HEK293 (cell line): ENCODE results near the gene S100PBP.

Experiments used
- BCL11A ChIP-seq: fragments of 450-650 bp; formaldehyde crosslinking; IDR thresholded peaks from 2 replicates; pipeline ENCODE4 v1.5.1; 2016; ENCODE audit warnings: low read depth, missing biosample characterization, missing genetic modification characterization
- CTCF ChIP-seq: fragments of 450-650 bp; formaldehyde crosslinking; IDR thresholded peaks from 2 replicates; pipeline ENCODE4 v1.5.1; 2016; ENCODE audit warnings: missing biosample characterization, missing genetic modification characterization
- KLF16 ChIP-seq: fragments of 450-650 bp; formaldehyde crosslinking; IDR thresholded peaks from 2 replicates; pipeline ENCODE4 v1.5.1; 2017; ENCODE audit warnings: missing biosample characterization, missing genetic modification characterization
- KLF17 ChIP-seq: fragments of 450-650 bp; formaldehyde crosslinking; IDR thresholded peaks from 2 replicates; pipeline ENCODE4 v1.5.1; 2016; ENCODE audit warnings: missing biosample characterization, missing genetic modification characterization
- TCF7L2 ChIP-seq: IDR thresholded peaks from 2 replicates; pipeline ENCODE4 v1.6.1; 2011; ENCODE audit warnings: low read depth, mild to moderate bottlenecking, inconsistent platforms, low read length, moderate library complexity, borderline replicate concordance
- YY1 ChIP-seq: fragments of 450-650 bp; formaldehyde crosslinking; IDR thresholded peaks from 2 replicates; pipeline ENCODE4 v1.5.1; 2018; ENCODE audit warnings: missing biosample characterization, missing genetic modification characterization
- ZBTB8A ChIP-seq: fragments of 450-650 bp; formaldehyde crosslinking; IDR thresholded peaks from 2 replicates; pipeline ENCODE4 v1.5.1; 2016; ENCODE audit warnings: missing biosample characterization, missing genetic modification characterization
- ZNF19 ChIP-seq: fragments of 450-650 bp; formaldehyde crosslinking; IDR thresholded peaks from 2 replicates; pipeline ENCODE4; 2016; ENCODE audit warnings: missing biosample characterization, missing genetic modification characterization, low read depth
- ZNF433 ChIP-seq: fragments of 450-650 bp; formaldehyde crosslinking; IDR thresholded peaks from 2 replicates; pipeline ENCODE4 v1.5.1; 2016; ENCODE audit warnings: missing biosample characterization, missing genetic modification characterization, low read depth
- ZNF670 ChIP-seq: fragments of 450-650 bp; formaldehyde crosslinking; IDR thresholded peaks from 2 replicates; pipeline ENCODE4 v1.5.1; 2016; ENCODE audit warnings: missing biosample characterization, missing genetic modification characterization, low read depth
- ZSCAN30 ChIP-seq: fragments of 450-650 bp; IDR thresholded peaks from 2 replicates; pipeline ENCODE4 v1.5.1; 2018; ENCODE audit warnings: missing biosample characterization, mild to moderate bottlenecking, missing genetic modification characterization, moderate library complexity
- TF ChIP-seq, protein P1 (sequence below): sonication (generic); formaldehyde crosslinking; IDR thresholded peaks from 2 replicates; pipeline ENCODE4 v1.8.1; 2022; ENCODE audit warnings: mild to moderate bottlenecking, moderate library complexity, missing genetic modification reagents
- TF ChIP-seq, protein P2 (sequence below): fragments of 450-650 bp; formaldehyde crosslinking; IDR thresholded peaks from 2 replicates; pipeline ENCODE4 v1.5.1; 2016; ENCODE audit warnings: missing biosample characterization, missing genetic modification characterization

DNA sequence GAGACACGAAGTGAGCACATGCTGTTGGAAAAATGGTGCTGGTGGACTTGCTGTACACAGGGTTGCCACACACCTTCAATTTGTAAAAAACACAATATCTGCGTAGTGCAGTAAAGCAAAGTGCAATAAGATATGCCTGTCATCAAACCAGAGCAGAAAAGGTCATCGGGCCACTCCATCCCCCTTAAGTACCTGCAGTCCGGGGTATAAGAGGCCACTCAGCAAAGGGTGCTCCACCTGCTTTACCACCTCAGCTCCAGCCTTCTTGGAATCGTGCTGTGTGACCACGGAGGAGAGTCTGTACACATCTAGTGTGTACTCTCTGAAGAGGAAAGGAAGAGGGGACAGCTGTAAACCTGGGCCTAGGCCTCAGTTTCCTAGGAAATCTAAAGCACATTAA lies 11.2 kb upstream of the S100PBP start:
- TF ChIP-seq ZNF433 (tag by site-specific recombination): no peak
- no peak for TF ChIP-seq CTCF (tag by site-specific recombination)
- TF ChIP-seq, protein P1, sequence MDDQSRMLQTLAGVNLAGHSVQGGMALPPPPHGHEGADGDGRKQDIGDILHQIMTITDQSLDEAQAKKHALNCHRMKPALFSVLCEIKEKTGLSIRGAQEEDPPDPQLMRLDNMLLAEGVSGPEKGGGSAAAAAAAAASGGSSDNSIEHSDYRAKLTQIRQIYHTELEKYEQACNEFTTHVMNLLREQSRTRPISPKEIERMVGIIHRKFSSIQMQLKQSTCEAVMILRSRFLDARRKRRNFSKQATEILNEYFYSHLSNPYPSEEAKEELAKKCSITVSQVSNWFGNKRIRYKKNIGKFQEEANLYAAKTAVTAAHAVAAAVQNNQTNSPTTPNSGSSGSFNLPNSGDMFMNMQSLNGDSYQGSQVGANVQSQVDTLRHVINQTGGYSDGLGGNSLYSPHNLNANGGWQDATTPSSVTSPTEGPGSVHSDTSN (CRISPR knock-in tag): no peak
- no peak for TF ChIP-seq TCF7L2
- TF ChIP-seq KLF17 (tag by site-specific recombination): no peak
- no peak for TF ChIP-seq YY1 (tag by site-specific recombination)
- TF ChIP-seq, protein P2, sequence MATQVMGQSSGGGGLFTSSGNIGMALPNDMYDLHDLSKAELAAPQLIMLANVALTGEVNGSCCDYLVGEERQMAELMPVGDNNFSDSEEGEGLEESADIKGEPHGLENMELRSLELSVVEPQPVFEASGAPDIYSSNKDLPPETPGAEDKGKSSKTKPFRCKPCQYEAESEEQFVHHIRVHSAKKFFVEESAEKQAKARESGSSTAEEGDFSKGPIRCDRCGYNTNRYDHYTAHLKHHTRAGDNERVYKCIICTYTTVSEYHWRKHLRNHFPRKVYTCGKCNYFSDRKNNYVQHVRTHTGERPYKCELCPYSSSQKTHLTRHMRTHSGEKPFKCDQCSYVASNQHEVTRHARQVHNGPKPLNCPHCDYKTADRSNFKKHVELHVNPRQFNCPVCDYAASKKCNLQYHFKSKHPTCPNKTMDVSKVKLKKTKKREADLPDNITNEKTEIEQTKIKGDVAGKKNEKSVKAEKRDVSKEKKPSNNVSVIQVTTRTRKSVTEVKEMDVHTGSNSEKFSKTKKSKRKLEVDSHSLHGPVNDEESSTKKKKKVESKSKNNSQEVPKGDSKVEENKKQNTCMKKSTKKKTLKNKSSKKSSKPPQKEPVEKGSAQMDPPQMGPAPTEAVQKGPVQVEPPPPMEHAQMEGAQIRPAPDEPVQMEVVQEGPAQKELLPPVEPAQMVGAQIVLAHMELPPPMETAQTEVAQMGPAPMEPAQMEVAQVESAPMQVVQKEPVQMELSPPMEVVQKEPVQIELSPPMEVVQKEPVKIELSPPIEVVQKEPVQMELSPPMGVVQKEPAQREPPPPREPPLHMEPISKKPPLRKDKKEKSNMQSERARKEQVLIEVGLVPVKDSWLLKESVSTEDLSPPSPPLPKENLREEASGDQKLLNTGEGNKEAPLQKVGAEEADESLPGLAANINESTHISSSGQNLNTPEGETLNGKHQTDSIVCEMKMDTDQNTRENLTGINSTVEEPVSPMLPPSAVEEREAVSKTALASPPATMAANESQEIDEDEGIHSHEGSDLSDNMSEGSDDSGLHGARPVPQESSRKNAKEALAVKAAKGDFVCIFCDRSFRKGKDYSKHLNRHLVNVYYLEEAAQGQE (tag by site-specific recombination): no peak
- no peak for TF ChIP-seq ZBTB8A (tag by site-specific recombination)
- TF ChIP-seq ZNF670 (tag by site-specific recombination): no peak
- no peak for TF ChIP-seq KLF16
- TF ChIP-seq BCL11A (tag by site-specific recombination): no peak
- TF ChIP-seq ZSCAN30: no peak
- TF ChIP-seq ZNF19: no peak
